Smooth muscle cell (in vitro differentiated cells): Measurements from ENCODE around the gene BMAL1. TPM values are rescaled to one million over a fixed set of nuclear protein-coding genes. Genes with fewer than 3 reads are reported as not detected.

Experiments used
- DNase-seq: peaks from one replicate; lab custom pipeline; 2025; ENCODE audit not compliant: unreplicated experiment; lab: John Stamatoyannopoulos, UW
- H2AFZ ChIP-seq: fragments of 200-600 bp; sonication (generic); 2 replicates; pipeline ENCODE4 v1.6.0; 2016; ENCODE audit warnings: antibody characterized with exemption, low read depth, mild to moderate bottlenecking
- H3F3A ChIP-seq: fragments of 200-600 bp; sonication (generic); 2 replicates; pipeline ENCODE4 v1.6.0; 2017; ENCODE audit warnings: antibody characterized with exemption, low read depth
- H3K27ac ChIP-seq: fragments of 200-600 bp; sonication (generic); 2 replicates; pipeline ENCODE4 v1.5.1; 2016; ENCODE audit warnings: low read depth, mild to moderate bottlenecking
- H3K27me3 ChIP-seq: fragments of 200-600 bp; sonication (generic); 2 replicates; pipeline ENCODE4 v1.6.1; 2016; ENCODE audit warnings: low read depth, mild to moderate bottlenecking
- H3K36me3 ChIP-seq: fragments of 200-600 bp; sonication (generic); 2 replicates; pipeline ENCODE4 v1.5.1; 2016; ENCODE audit warnings: low read depth
- H3K4me1 ChIP-seq: fragments of 200-600 bp; sonication (generic); 2 replicates; pipeline ENCODE4 v1.5.1; 2016; ENCODE audit warnings: low read depth
- H3K4me2 ChIP-seq: fragments of 200-600 bp; sonication (generic); 2 replicates; pipeline ENCODE4 v1.6.0; 2016; ENCODE audit warnings: mild to moderate bottlenecking
- H3K4me3 ChIP-seq: fragments of 200-600 bp; sonication (generic); 2 replicates; pipeline ENCODE4 v1.5.1; 2016; ENCODE audit warnings: mild to moderate bottlenecking
- H3K79me2 ChIP-seq: fragments of 200-600 bp; sonication (generic); 2 replicates; pipeline ENCODE4 v1.6.0; 2016; ENCODE audit warnings: low read depth, mild to moderate bottlenecking
- H3K9ac ChIP-seq: fragments of 200-600 bp; sonication (generic); 2 replicates; pipeline ENCODE4 v1.6.0; 2016; ENCODE audit warnings: low read depth
- H3K9me3 ChIP-seq: fragments of 200-600 bp; sonication (generic); replicated peaks from 2 replicates; pipeline ENCODE4 v1.5.1; 2016; ENCODE audit warnings: low read depth
- H4K20me1 ChIP-seq: fragments of 200-600 bp; sonication (generic); 2 replicates; pipeline ENCODE4 v1.6.0; 2016; ENCODE audit warnings: low read depth
- CTCF ChIP-seq: fragments of 200-600 bp; sonication (generic); IDR thresholded peaks from 2 replicates; pipeline ENCODE4 v1.5.1; 2017; ENCODE audit warnings: borderline replicate concordance, mild to moderate bottlenecking, antibody characterized with exemption; ENCODE audit not compliant: insufficient read depth, poor library complexity, severe bottlenecking
- whole genome bisulfite sequencing: methylation state at CpG from one replicate; pipeline ENCODE4 v1.1.7; 2016; ENCODE audit warnings: low lambda C conversion rate; 5-methylcytosine and 5-hydroxymethylcytosine counted together
- polyA plus RNA-seq: library from polyadenylated mRNA; unstranded; fragments of >200 nt; fragmentation: Nextera tagmentation; extraction: Ambion mirVana; gene quantifications from 2 replicates; pipeline ENCODE4 v1.2.1, GENCODE V29; 2016
- total RNA-seq: library from RNA; depleted of rRNA; stranded (reverse); fragments of >200 nt; gene quantifications from 2 replicates; pipeline ENCODE4 v1.2.3, GENCODE V29; 2014

The BMAL1 gene
- total and polyA plus RNA-seq, 2 experiments from 2014 or later, result 9.9 to 24.5 TPM

GRCh38 chr11:13278609-13279486 is 1.3 kb downstream of the BMAL1 start:
- 5% methylated on average over 49 of the region's 61 CpGs for WGBS

GRCh38 chr11:13279487-13279834 is 1.9 kb downstream of the BMAL1 start:
- H3K36me3 ChIP-seq, result no peaks in the 10 kb centered on the region
- H3K9me3 ChIP-seq, result no peaks in the 10 kb centered on the region
- peak overlapping the region; percentile 69 for H3K4me3 ChIP-seq
- H3K79me2 ChIP-seq, result peaks cover 50% of the 10 kb centered on the region
- no peak overlapping the region for H3K9ac ChIP-seq
- no peak for DNase-seq
- H3K27me3 ChIP-seq, result peaks cover 44% of the 10 kb centered on the region
- WGBS, result 58% methylated on average over 3 of the region's 3 CpGs
- no peak overlapping the region for H2AFZ ChIP-seq
- TF ChIP-seq CTCF, result no peak
- H4K20me1 ChIP-seq, result peaks cover 60% of the 10 kb centered on the region
- H3K27ac ChIP-seq, result no peak overlapping the region
- H3K4me2 ChIP-seq, result peak overlapping the region; percentile 92
- peaks cover 5% of the 10 kb centered on the region for H3F3A ChIP-seq
- peaks cover 6% of the 10 kb centered on the region for H3K4me1 ChIP-seq

More at GRCh38 chr11:13278609-13279486, 1.3 kb downstream of the BMAL1 start:
- peaks cover 50% of the 10 kb centered on the region for H3K79me2 ChIP-seq
- H3K27ac ChIP-seq, result no peak overlapping the region
- peaks cover 57% of the 10 kb centered on the region for H4K20me1 ChIP-seq
- H3K4me1 ChIP-seq, result peaks cover 6% of the 10 kb centered on the region
- H2AFZ ChIP-seq, result no peak overlapping the region
- peak overlapping the region; percentile 76 for H3K9ac ChIP-seq
- H3K27me3 ChIP-seq, result peaks cover 50% of the 10 kb centered on the region
- H3F3A ChIP-seq, result peaks cover 5% of the 10 kb centered on the region
- H3K9me3 ChIP-seq, result no peaks in the 10 kb centered on the region
- H3K4me3 ChIP-seq, result peak overlapping the region; percentile 69
- H3K4me2 ChIP-seq, result peak overlapping the region; percentile 92
- no peak for DNase-seq
- H3K36me3 ChIP-seq, result no peaks in the 10 kb centered on the region
- TF ChIP-seq CTCF, result no peak

GRCh38 chr11:13280092-13280722 is 2.6 kb downstream of the BMAL1 start:
- H3F3A ChIP-seq, result peaks cover 5% of the 10 kb centered on the region
- H4K20me1 ChIP-seq, result peaks cover 68% of the 10 kb centered on the region
- no peak for DNase-seq
- H2AFZ ChIP-seq, result no peak overlapping the region
- H3K9me3 ChIP-seq, result no peaks in the 10 kb centered on the region
- 83% methylated on average over 3 of the region's 3 CpGs for WGBS
- H3K79me2 ChIP-seq, result peaks cover 51% of the 10 kb centered on the region
- H3K4me2 ChIP-seq, result peak overlapping the region; percentile 92
- TF ChIP-seq CTCF, result no peak
- H3K36me3 ChIP-seq, result no peaks in the 10 kb centered on the region
- no peak overlapping the region for H3K9ac ChIP-seq
- no peak overlapping the region for H3K27ac ChIP-seq
- peaks cover 6% of the 10 kb centered on the region for H3K4me1 ChIP-seq
- H3K27me3 ChIP-seq, result peaks cover 36% of the 10 kb centered on the region
- H3K4me3 ChIP-seq, result no peak overlapping the region
